Panc1 (cell line): ENCODE measurements around the gene ERCC1. TPM values are rescaled to one million over a fixed set of nuclear protein-coding genes. Genes with fewer than 3 reads are reported as not detected.

Experiments used
- ATAC-seq: fragments of 200-7000 bp; cut with Tn5 transposase; 2 replicates; pipeline ENCODE4 v1.9.1; 2020; ENCODE audit warnings: mild to moderate bottlenecking, moderate library complexity
- BruUV-seq: library from RNA; stranded (reverse); fragments of 400-500 nt; replicated peaks from 2 replicates; lab custom pipeline; 2021; lab: Mats Ljungman, UMichigan
- CTCF ChIA-PET: fragments of 300-600 bp; sonication (Branson Sonifier 250); formaldehyde crosslinking; loops from one replicate; lab custom pipeline; 2022; ENCODE audit warnings: antibody characterized with exemption; lab: Charles Lee
- POLR2A ChIA-PET: fragments of 300-600 bp; sonication (Branson Sonifier 250); formaldehyde crosslinking; loops from one replicate; lab custom pipeline; 2022; ENCODE audit warnings: antibody characterized with exemption; lab: Charles Lee
- DNase-seq: peaks from one replicate; pipeline ENCODE4 v3.0.0-alpha.2; 2010; ENCODE audit warnings: low read depth, low spot score
- H3K27ac ChIP-seq: 2 replicates; pipeline ENCODE4 v1.5.1; 2011; ENCODE audit warnings: mild to moderate bottlenecking, low read length, inconsistent platforms
- H3K27me3 ChIP-seq: fragments of 200-500 bp; sonication (Bioruptor generic); 2 replicates; pipeline ENCODE4 v1.6.0; 2014; ENCODE audit warnings: low read length, inconsistent platforms; ENCODE audit not compliant: control insufficient read depth, insufficient read depth
- H3K36me3 ChIP-seq: fragments of 200-500 bp; sonication (Bioruptor generic); 2 replicates; pipeline ENCODE4 v1.5.1; 2014; ENCODE audit warnings: inconsistent platforms, mild to moderate bottlenecking, low read length, moderate library complexity; ENCODE audit not compliant: control insufficient read depth, insufficient read depth
- H3K4me1 ChIP-seq: 2 replicates; pipeline ENCODE4 v1.5.1; 2011; ENCODE audit warnings: inconsistent platforms, mild to moderate bottlenecking, low read length, moderate library complexity; ENCODE audit not compliant: control insufficient read depth, insufficient read depth
- H3K4me3 ChIP-seq, 2 experiments: 2 replicates each; pipeline ENCODE4 v1.5.1; 2011 to 2012; ENCODE audit warnings: low read depth in 2 of 2, low read length in 2 of 2, mild to moderate bottlenecking in 2 of 2, inconsistent platforms in 1 of 2, moderate library complexity in 1 of 2
- H3K9me3 ChIP-seq: fragments of 200-500 bp; sonication (Bioruptor generic); 2 replicates; pipeline ENCODE4 v1.5.1; 2014; ENCODE audit warnings: low read depth, mild to moderate bottlenecking, inconsistent platforms, low read length, moderate library complexity; ENCODE audit not compliant: control insufficient read depth, insufficient read depth
- CTCF ChIP-seq: fragments of 450-650 bp; IDR thresholded peaks from 2 replicates; pipeline ENCODE4 v1.5.1; 2017; ENCODE audit warnings: mild to moderate bottlenecking
- POLR2AphosphoS5 ChIP-seq: IDR thresholded peaks from 2 replicates; pipeline ENCODE4 v1.6.1; 2012; ENCODE audit warnings: mild to moderate bottlenecking, low read depth, low read length, moderate library complexity
- REST ChIP-seq, 2 experiments: IDR thresholded peaks; 2 replicates each; pipeline ENCODE4 v1.6.1; 2011 to 2012; ENCODE audit warnings: low read depth in 2 of 2, control low read depth in 1 of 2, low read length in 1 of 2, mild to moderate bottlenecking in 1 of 2, moderate library complexity in 1 of 2; ENCODE audit not compliant: insufficient read depth in 1 of 2
- SIN3A ChIP-seq: IDR thresholded peaks from 2 replicates; pipeline ENCODE4 v1.6.1; 2012; ENCODE audit warnings: low read depth, mild to moderate bottlenecking, low read length, moderate library complexity, borderline replicate concordance; ENCODE audit not compliant: insufficient read depth
- TCF7L2 ChIP-seq: IDR thresholded peaks from 2 replicates; pipeline ENCODE4 v1.6.1; 2011; ENCODE audit warnings: mild to moderate bottlenecking, low read depth, low read length, inconsistent platforms
- in situ Hi-C: cut with HindIII; loops from 2 replicates; pipeline ENCODE4 v1.10.0; 2016; ENCODE audit warnings: low sequenced_read_pairs, low pct_unique_long_range_greater_than_20kb
- intact Hi-C: fragments of 100-400 bp; cut with micrococcal nuclease; formaldehyde crosslinking; loops from one replicate; pipeline ENCODE4 v1.10.0; 2022; ENCODE audit not compliant: unreplicated experiment
- total RNA-seq: library from RNA; stranded (reverse); gene quantifications from one replicate; pipeline ENCODE4 v1.2.1, GENCODE V29; 2021; ENCODE audit not compliant: unreplicated experiment

Gene ERCC1
- total RNA-seq, 1 experiment from 2014 or later = 80.3 TPM

- TF ChIP-seq SIN3A (peak; percentile 96), CTCF (no peak), POLR2AphosphoS5 (peak; percentile 66; the same call in 1 of the 2 replicates), TCF7L2 (0 out of 2 replicates have a peak, but pooled peaks have one; percentile 15), REST (IDR thresholded peaks at IDR 0.05; ENCODE audit: insufficient read depth in 1 of 2, low read depth in 2 of 2, low read length in 1 of 2) (no peak)
- Histone ChIP-seq H3K4me3 (peak overlapping the region; percentile 8 to 41; a peak in 3 of 4 replicates), H3K27me3 (no peaks in the 10 kb centered on the region), H3K4me1 (peaks cover 11% of the 10 kb centered on the region), H3K9me3 (no peaks in the 10 kb centered on the region), H3K27ac (peak overlapping the region; percentile 56), H3K36me3 (no peaks in the 10 kb centered on the region)
- ChIA-PET CTCF (no interaction called here), POLR2A (interaction anchor here (0.6 to 1.4 kb wide), 3 partner anchors 10 to 21 kb away, joined by 7 to 18 read pairs (median 9); partner anchors contain the start of gene FOSB)
- peak; percentile 92 for DNase-seq
- no TSS peak for BruUV-seq
- in situ Hi-C loops (no loop called here), intact Hi-C loops (no loop called here)
- ATAC-seq = peak; percentile 94
Observed at GRCh38 chr19:45455707-45456499, 32.2 kb upstream of the ERCC1 start.

DNA sequence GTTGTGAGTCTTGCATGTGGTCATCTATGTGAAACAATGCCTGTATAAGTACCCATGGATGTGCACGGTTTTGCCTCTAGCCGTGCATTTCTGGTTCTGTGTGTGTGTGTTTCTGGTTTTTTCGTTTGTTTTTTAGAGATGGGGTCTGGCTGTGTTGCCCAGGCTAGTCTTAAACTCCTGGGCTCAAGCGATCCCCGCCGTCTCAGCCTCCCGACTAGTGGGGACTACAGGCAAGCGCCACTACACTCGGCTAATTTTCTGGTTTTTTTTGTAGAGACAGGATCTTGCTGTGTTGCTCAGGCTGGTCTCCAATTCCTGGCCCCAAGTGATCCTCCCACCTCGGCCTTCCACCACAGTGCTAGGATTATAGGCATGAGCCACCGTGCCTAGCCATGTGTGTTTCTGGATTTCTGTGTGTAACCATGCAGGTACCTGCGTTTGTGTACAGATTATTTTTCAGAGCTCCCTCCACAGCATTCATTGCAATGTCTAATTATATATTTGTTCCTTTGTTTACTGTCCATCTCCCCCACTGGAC lies 28.2 kb upstream of the ERCC1 start:
- peak overlapping the region in 1 of 2 experiments; percentile 74; a peak in 1 of 4 replicates for H3K4me3 ChIP-seq
- no peaks in the 10 kb centered on the region for H3K36me3 ChIP-seq
- no peak for TF ChIP-seq TCF7L2
- no peak for TF ChIP-seq CTCF
- intact Hi-C loops (no loop called here), in situ Hi-C loops (no loop called here)
- DNase-seq (no peak), ATAC-seq (no peak)
- CTCF ChIA-PET = no interaction called here
- H3K4me1 ChIP-seq = peaks cover 22% of the 10 kb centered on the region
- no peak overlapping the region for H3K27ac ChIP-seq
- BruUV-seq = no TSS peak
- POLR2A ChIA-PET = interaction anchor here (0.6 to 2.8 kb wide), 2 partner anchors 15 to 25 kb away, joined by 7 to 20 read pairs; no protein-coding TSS in a partner anchor
- H3K27me3 ChIP-seq = no peaks in the 10 kb centered on the region
- H3K9me3 ChIP-seq = no peaks in the 10 kb centered on the region
